ENCODE data around the gene SIK3. TPM values are rescaled to one million over a fixed set of nuclear protein-coding genes. Genes with fewer than 3 reads are reported as not detected.
A peak's percentile ranks its signal among the peaks of the same experiment; 100 is the strongest.

Gene SIK3
- total RNA-seq, 1 experiment from 2014 or later: 4.1 TPM

- Histone ChIP-seq H3K27me3 (no peaks in the 10 kb centered on the region), H3K9me3 (no peaks in the 10 kb centered on the region), H3K4me3 (no peak overlapping the region), H3K36me3 (peaks cover 16% of the 10 kb centered on the region)
- DNase-seq: no peak
These were observed 204.3 kb downstream of the SIK3 start for GRCh38 chr11:116893906-116894305.

- H3K27me3 ChIP-seq: no peaks in the 10 kb centered on the region
- H3K4me3 ChIP-seq: no peak overlapping the region
- no peaks in the 10 kb centered on the region for H3K9me3 ChIP-seq
- H3K36me3 ChIP-seq: peaks cover 16% of the 10 kb centered on the region
- DNase-seq: no peak
These were observed 204.8 kb downstream of the SIK3 start for GRCh38 chr11:116893437-116893836.

GRCh38 chr11:116892374-116892773, 205.9 kb downstream of the SIK3 start:
- H3K36me3 ChIP-seq: peaks cover 15% of the 10 kb centered on the region
- no peaks in the 10 kb centered on the region for H3K9me3 ChIP-seq
- H3K4me3 ChIP-seq: no peak overlapping the region
- DNase-seq: no peak
- no peaks in the 10 kb centered on the region for H3K27me3 ChIP-seq

- no peak for DNase-seq
- Histone ChIP-seq H3K27me3 (no peaks in the 10 kb centered on the region), H3K9me3 (no peaks in the 10 kb centered on the region), H3K36me3 (peaks cover 14% of the 10 kb centered on the region), H3K4me3 (no peak overlapping the region)
These were observed 206.5 kb downstream of the SIK3 start for GRCh38 chr11:116891746-116892145.

GRCh38 chr11:116890607-116891006, 207.6 kb downstream of the SIK3 start:
- H3K36me3 ChIP-seq: peaks cover 4% of the 10 kb centered on the region
- no peak for DNase-seq
- H3K9me3 ChIP-seq: no peaks in the 10 kb centered on the region
- no peaks in the 10 kb centered on the region for H3K27me3 ChIP-seq
- H3K4me3 ChIP-seq: no peak overlapping the region

GRCh38 chr11:116890193-116890592, 208.0 kb downstream of the SIK3 start:
- no peak overlapping the region for H3K4me3 ChIP-seq
- no peaks in the 10 kb centered on the region for H3K27me3 ChIP-seq
- no peak for DNase-seq
- peaks cover under 1% of the 10 kb centered on the region for H3K36me3 ChIP-seq
- no peaks in the 10 kb centered on the region for H3K9me3 ChIP-seq

- H3K9me3 ChIP-seq: no peaks in the 10 kb centered on the region
- no peak for DNase-seq
- no peaks in the 10 kb centered on the region for H3K27me3 ChIP-seq
- H3K36me3 ChIP-seq: no peaks in the 10 kb centered on the region; the same call in none of the 2 replicates
- H3K4me3 ChIP-seq: no peak overlapping the region
These were observed 209.2 kb downstream of the SIK3 start for GRCh38 chr11:116888884-116889549.

- no peak for DNase-seq
- Histone ChIP-seq H3K9me3 (no peaks in the 10 kb centered on the region), H3K4me3 (no peak overlapping the region)
These were observed 210.2 kb downstream of the SIK3 start for GRCh38 chr11:116888024-116888423.

GRCh38 chr11:116885951-116886655, 212.1 kb downstream of the SIK3 start:
- Histone ChIP-seq H3K4me3 (no peak overlapping the region), H3K9me3 (no peaks in the 10 kb centered on the region), H3K27me3 (no peaks in the 10 kb centered on the region), H3K36me3 (no peaks in the 10 kb centered on the region; the same call in none of the 2 replicates)
- DNase-seq: no peak

More at GRCh38 chr11:116888024-116888423, 210.2 kb downstream of the SIK3 start:
- H3K27me3 ChIP-seq: no peaks in the 10 kb centered on the region
- no peaks in the 10 kb centered on the region; the same call in none of the 2 replicates for H3K36me3 ChIP-seq

GRCh38 chr11:116882386-116882785, 215.8 kb downstream of the SIK3 start:
- H3K4me3 ChIP-seq: no peak overlapping the region
- no peak for DNase-seq
- H3K9me3 ChIP-seq: no peaks in the 10 kb centered on the region
- no peaks in the 10 kb centered on the region; the same call in 1 of the 2 replicates for H3K36me3 ChIP-seq
- H3K27me3 ChIP-seq: no peaks in the 10 kb centered on the region

GRCh38 chr11:116881143-116881542, 217.1 kb downstream of the SIK3 start:
- H3K36me3 ChIP-seq: no peaks in the 10 kb centered on the region; the same call in 1 of the 2 replicates
- no peak for DNase-seq
- H3K27me3 ChIP-seq: no peaks in the 10 kb centered on the region
- no peaks in the 10 kb centered on the region for H3K9me3 ChIP-seq
- H3K4me3 ChIP-seq: no peak overlapping the region

GRCh38 chr11:116879800-116880625, 218.2 kb downstream of the SIK3 start:
- H3K27me3 ChIP-seq: no peaks in the 10 kb centered on the region
- DNase-seq: no peak
- H3K4me3 ChIP-seq: no peak overlapping the region
- no peaks in the 10 kb centered on the region for H3K9me3 ChIP-seq
- peaks cover 3% of the 10 kb centered on the region; the same call in 1 of the 2 replicates for H3K36me3 ChIP-seq

GRCh38 chr11:116876656-116877055, 221.6 kb downstream of the SIK3 start:
- Histone ChIP-seq H3K27me3 (no peaks in the 10 kb centered on the region), H3K4me3 (no peak overlapping the region), H3K36me3 (peaks cover 19% of the 10 kb centered on the region), H3K9me3 (no peaks in the 10 kb centered on the region)
- DNase-seq: no peak

- Histone ChIP-seq H3K9me3 (no peaks in the 10 kb centered on the region), H3K36me3 (peaks cover 26% of the 10 kb centered on the region)
- no peak for DNase-seq
These were observed 223.0 kb downstream of the SIK3 start for GRCh38 chr11:116875194-116875593.

GRCh38 chr11:116874251-116874650, 224.0 kb downstream of the SIK3 start:
- DNase-seq: no peak
- H3K36me3 ChIP-seq: peaks cover 35% of the 10 kb centered on the region
- H3K9me3 ChIP-seq: no peaks in the 10 kb centered on the region
- no peak overlapping the region for H3K4me3 ChIP-seq
- H3K27me3 ChIP-seq: no peaks in the 10 kb centered on the region

More at GRCh38 chr11:116875194-116875593, 223.0 kb downstream of the SIK3 start:
- Histone ChIP-seq H3K27me3 (no peaks in the 10 kb centered on the region), H3K4me3 (no peak overlapping the region)

- H3K27me3 ChIP-seq: no peaks in the 10 kb centered on the region
- H3K9me3 ChIP-seq: no peaks in the 10 kb centered on the region
- no peak overlapping the region for H3K4me3 ChIP-seq
- peaks cover 38% of the 10 kb centered on the region for H3K36me3 ChIP-seq
- DNase-seq: no peak
These were observed 224.8 kb downstream of the SIK3 start for GRCh38 chr11:116873381-116873780.

- Histone ChIP-seq H3K27me3 (no peaks in the 10 kb centered on the region), H3K4me3 (no peak overlapping the region), H3K9me3 (no peaks in the 10 kb centered on the region), H3K36me3 (peaks cover 50% of the 10 kb centered on the region)
- peak; percentile 59 for DNase-seq
These were observed 227.0 kb downstream of the SIK3 start for GRCh38 chr11:116871248-116871647.
